SH-SY5Y (cell line): ENCODE results near the gene HRH3.

Experiments used
- GATA2 ChIP-seq: IDR thresholded peaks from 2 replicates; pipeline ENCODE4 v1.6.1; 2011; ENCODE audit warnings: mild to moderate bottlenecking, low read depth, low read length
- GATA3 ChIP-seq: IDR thresholded peaks from 2 replicates; pipeline ENCODE4 v1.6.1; 2011; ENCODE audit warnings: low read depth, mild to moderate bottlenecking, low read length, moderate library complexity

GRCh38 chr20:62223571-62223970 is 3.5 kb upstream of the HRH3 start:
- TF ChIP-seq GATA2, result no peak
- TF ChIP-seq GATA3, result no peak
